Naive thymus-derived CD4-positive, alpha-beta T cell (primary cell): ENCODE measurements around the gene RFX1. TPM values are rescaled to one million over a fixed set of nuclear protein-coding genes. Genes with fewer than 3 reads are reported as not detected.

Experiments used
- ATAC-seq: fragments of 150-1000 bp; cut with Tn5 transposase; 2 replicates; pipeline ENCODE4 v1.10.0; 2021; ENCODE audit warnings: mild to moderate bottlenecking, moderate library complexity
- CTCF ChIA-PET: fragments of 350-600 bp; sonication (Branson Sonifier 250); formaldehyde crosslinking; loops from one replicate; lab custom pipeline; 2021; ENCODE audit warnings: antibody characterized with exemption; lab: Charles Lee
- POLR2A ChIA-PET: fragments of 350-600 bp; sonication (Branson Sonifier 250); formaldehyde crosslinking; loops from one replicate; lab custom pipeline; 2021; ENCODE audit warnings: antibody characterized with exemption, inconsistent platforms; lab: Charles Lee
- DNase-seq, 9 donors: peaks; one replicate each; pipeline versions ENCODE4 v3.0.0 to v3.0.0-alpha.2; 2020 to 2022; ENCODE audit warnings: mixed read lengths in 1 of 9
- H3K27ac ChIP-seq: one replicate; pipeline ENCODE4 v1.7.0; 2013; ENCODE audit warnings: mild to moderate bottlenecking, low read depth, low read length, moderate library complexity
- H3K27me3 ChIP-seq, 2 donors: one replicate each; pipeline ENCODE4 v1.7.0; 2013; ENCODE audit warnings: low read length in 2 of 2, mild to moderate bottlenecking in 2 of 2, moderate library complexity in 2 of 2; ENCODE audit not compliant: control insufficient read depth in 2 of 2, insufficient read depth in 2 of 2
- H3K36me3 ChIP-seq, 3 experiments: 1 replicate in 2 of 3; 2 replicates in 1 of 3; pipeline ENCODE4 v1.7.0; 2013; ENCODE audit warnings: low read length in 3 of 3, mild to moderate bottlenecking in 3 of 3, moderate library complexity in 1 of 3; ENCODE audit not compliant: insufficient read depth in 3 of 3, control insufficient read depth in 2 of 3
- H3K4me1 ChIP-seq, 2 donors: one replicate each; pipeline ENCODE4 v1.7.0; 2013; ENCODE audit warnings: low read length in 2 of 2, mild to moderate bottlenecking in 2 of 2, moderate library complexity in 1 of 2; ENCODE audit not compliant: control insufficient read depth in 2 of 2, insufficient read depth in 2 of 2
- H3K4me3 ChIP-seq: 2 replicates; pipeline ENCODE4 v1.7.0; 2013; ENCODE audit warnings: mild to moderate bottlenecking, low read length
- H3K9me3 ChIP-seq, 3 experiments: 1 replicate in 2 of 3; 2 replicates in 1 of 3; pipeline ENCODE4 v1.7.0; 2013; ENCODE audit warnings: low read length in 3 of 3; ENCODE audit not compliant: control insufficient read depth in 2 of 3
- H3K27ac Mint-ChIP-seq, 9 donors: one replicate each; pipeline ENCODE4 v1.8.0; 2020 to 2022; ENCODE audit warnings: mixed read lengths in 9 of 9, mild to moderate bottlenecking in 8 of 9, moderate library complexity in 5 of 9, inconsistent platforms in 2 of 9
- H3K27me3 Mint-ChIP-seq, 5 donors: one replicate each; pipeline ENCODE4 v1.8.0; 2021 to 2022; ENCODE audit warnings: mixed read lengths in 5 of 5, mild to moderate bottlenecking in 1 of 5
- H3K36me3 Mint-ChIP-seq, 5 donors: one replicate each; pipeline ENCODE4 v1.8.0; 2020 to 2022; ENCODE audit warnings: mixed read lengths in 5 of 5, mild to moderate bottlenecking in 3 of 5, inconsistent platforms in 1 of 5
- H3K4me1 Mint-ChIP-seq, 7 donors: one replicate each; pipeline ENCODE4 v1.8.0; 2020 to 2022; ENCODE audit warnings: mixed read lengths in 7 of 7, mild to moderate bottlenecking in 3 of 7, inconsistent platforms in 1 of 7
- H3K4me3 Mint-ChIP-seq, 10 donors: one replicate each; pipeline ENCODE4 v1.8.0; 2020 to 2022; ENCODE audit warnings: mild to moderate bottlenecking in 10 of 10, mixed read lengths in 10 of 10, moderate library complexity in 6 of 10, inconsistent platforms in 2 of 10
- H3K9me3 Mint-ChIP-seq, 11 donors: one replicate each; pipeline ENCODE4 v1.8.0; 2020 to 2022; ENCODE audit warnings: mixed read lengths in 11 of 11, mild to moderate bottlenecking in 4 of 11, inconsistent platforms in 1 of 11, moderate library complexity in 1 of 11
- intact Hi-C, 2 donors: fragments of 100-400 bp; cut with micrococcal nuclease; formaldehyde crosslinking; loops; one replicate each; pipeline ENCODE4 v1.15.1; 2023
- polyA plus RNA-seq, 2 donors: library from polyadenylated mRNA; unstranded; fragments of 300-500 nt; fragmentation: Illumina TruSeq; gene quantifications; one replicate each; pipeline ENCODE4 v1.2.3, GENCODE V29; 2021
- total RNA-seq, 6 experiments: library from RNA in 5 of 6; stranded (reverse) in 5 of 6; gene quantifications; 1 replicate in 5 of 6; 2 replicates in 1 of 6; pipeline ENCODE4 v1.2.3 and lab custom pipeline; 2021 to 2026

The RFX1 gene
- total and polyA plus RNA-seq, 7 experiments from 2014 or later: 1.0 to 23.5 (median 17.6) TPM

DNA sequence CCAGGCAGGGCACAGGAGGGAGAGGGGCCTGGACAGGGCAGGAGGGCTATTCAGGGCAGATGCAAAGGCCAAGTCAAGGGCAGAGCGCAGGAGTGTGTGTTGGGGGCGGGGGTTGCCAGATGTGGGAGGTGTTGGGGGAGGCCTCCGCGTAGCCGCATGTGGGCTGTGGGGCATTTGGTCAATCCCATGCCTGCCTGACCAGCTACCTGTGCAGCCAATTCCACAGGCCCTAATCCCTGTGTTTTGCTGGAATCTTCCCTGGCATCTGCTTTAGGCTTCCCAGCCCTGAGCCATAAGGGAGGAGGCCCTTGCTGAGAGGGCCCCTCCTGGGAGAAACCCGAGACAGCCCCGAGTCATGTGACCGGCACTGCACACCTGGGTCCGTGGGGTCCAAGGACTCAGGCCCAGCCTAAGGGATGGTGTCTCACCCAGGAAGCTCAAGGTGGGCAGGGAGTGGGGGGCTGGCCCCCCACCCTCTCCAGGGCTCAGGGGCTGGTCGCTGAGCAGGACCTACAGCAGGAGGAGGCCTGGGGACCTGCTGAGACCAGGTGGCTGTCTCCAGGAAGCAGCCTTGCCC is 20.3 kb downstream of the RFX1 start:
- POLR2A ChIA-PET: interaction anchor here (0.6 to 11.0 kb wide), 11 partner anchors 9 to 197 kb away, joined by 3 to 160 read pairs (median 4); partner anchors contain the start of genes DCAF15, IL27RA and RFX1
- DNase-seq (peak in 2 of 9 donors; percentile 17 to 50), ATAC-seq (peak; percentile 2)
- peaks cover 0 to under 1% (median 0%) of the 10 kb centered on the region in 3 experiments for H3K36me3 ChIP-seq
- no peaks in the 10 kb centered on the region for H3K27me3 ChIP-seq
- Mint-ChIP-seq H3K4me3 (peak overlapping the region; percentile 26 to 85 (median 77)), H3K9me3 (peaks cover 0 to 2% (median 0%) of the 10 kb centered on the region in 11 donors), H3K36me3 (peaks cover 0 to 19% (median 16%) of the 10 kb centered on the region in 5 donors), H3K27ac (peak overlapping the region; percentile 92 to 99 (median 96)), H3K4me1 (peaks cover 46 to 86% (median 63%) of the 10 kb centered on the region in 7 donors), H3K27me3 (no peaks in the 10 kb centered on the region)
- no peaks in the 10 kb centered on the region for H3K9me3 ChIP-seq
- H3K27ac ChIP-seq: peak overlapping the region; percentile 97
- H3K4me3 ChIP-seq: peak overlapping the region; percentile 33
- intact Hi-C loops: loop anchor here (1.0 kb wide), 6 partner anchors 12 to 106 kb away; partner anchors contain the start of genes DCAF15 (in 2 of the 2) and RFX1 (in 2 of the 2)
- peaks cover 39 to 65% of the 10 kb centered on the region in 2 donors for H3K4me1 ChIP-seq
- CTCF ChIA-PET: interaction anchor here (0.7 to 1.4 kb wide), 6 partner anchors 9 to 62 kb away, joined by 3 to 6 read pairs (median 4); partner anchors contain the start of gene IL27RA

DNA sequence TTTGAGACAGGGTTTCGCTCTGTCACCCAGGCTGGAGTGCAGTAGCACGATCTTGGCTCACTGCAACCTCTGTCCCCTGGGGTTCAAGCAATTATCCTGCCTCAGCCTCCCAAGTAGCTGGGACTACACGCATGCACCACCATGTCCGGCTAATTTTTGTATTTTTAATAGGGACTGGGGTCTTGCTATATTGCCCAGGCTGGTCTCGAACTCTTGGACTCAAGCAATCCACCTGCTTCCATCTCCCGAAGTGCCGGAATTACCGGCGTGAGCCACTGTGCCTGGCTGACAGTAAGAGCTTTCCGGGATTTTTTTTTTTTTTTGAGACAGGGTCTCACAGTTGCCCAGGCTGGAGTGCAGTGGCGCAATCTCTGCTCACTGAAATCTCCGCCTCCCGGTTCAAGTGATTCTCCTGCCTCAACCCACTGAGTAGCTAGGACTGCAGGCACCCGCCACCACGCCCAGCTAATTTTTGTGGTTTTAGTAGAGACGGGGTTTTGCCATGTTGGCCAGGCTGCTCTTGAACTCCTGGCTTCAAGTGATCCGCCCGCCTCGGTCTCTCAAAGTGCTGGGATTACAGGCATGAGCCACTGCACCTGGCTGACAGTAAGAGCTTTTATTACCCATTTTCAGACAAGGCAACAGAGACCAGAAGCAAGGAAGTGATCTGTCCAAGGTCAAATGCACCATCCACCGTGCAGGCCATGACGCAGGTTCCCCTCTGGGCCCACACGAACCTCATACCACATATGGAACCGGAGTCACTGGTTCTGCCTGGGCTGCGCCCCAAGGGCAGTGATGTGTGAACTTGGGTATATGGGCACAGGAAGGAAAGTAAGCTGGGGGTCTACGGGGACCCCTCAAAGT is 21.0 kb downstream of the RFX1 start:
- Histone ChIP-seq H3K9me3 (no peaks in the 10 kb centered on the region), H3K4me1 (peaks cover 39 to 65% of the 10 kb centered on the region in 2 donors), H3K27ac (peak overlapping the region; percentile 97), H3K4me3 (no peak overlapping the region), H3K27me3 (no peaks in the 10 kb centered on the region), H3K36me3 (no peaks in the 10 kb centered on the region)
- intact Hi-C loops: no loop called here
- Mint-ChIP-seq H3K27me3 (no peaks in the 10 kb centered on the region), H3K27ac (peak overlapping the region; percentile 92 to 99 (median 96)), H3K4me1 (peaks cover 43 to 81% (median 61%) of the 10 kb centered on the region in 7 donors), H3K36me3 (peaks cover 0 to 16% (median 15%) of the 10 kb centered on the region in 5 donors), H3K4me3 (peak overlapping the region; percentile 18 to 85 (median 74)), H3K9me3 (peaks cover 0 to 2% (median 0%) of the 10 kb centered on the region in 11 donors)
- ChIA-PET POLR2A (interaction anchor here (0.6 to 11.0 kb wide), 11 partner anchors 8 to 196 kb away, joined by 3 to 160 read pairs (median 4); partner anchors contain the start of genes DCAF15, IL27RA and RFX1), CTCF (interaction anchor here (0.6 to 2.0 kb wide), 5 partner anchors 8 to 104 kb away, joined by 3 to 7 read pairs (median 4); partner anchors contain the start of gene IL27RA)
- ATAC-seq: no peak
- DNase-seq: peak in 3 of 9 donors; percentile 19 to 44 (median 20)

DNA sequence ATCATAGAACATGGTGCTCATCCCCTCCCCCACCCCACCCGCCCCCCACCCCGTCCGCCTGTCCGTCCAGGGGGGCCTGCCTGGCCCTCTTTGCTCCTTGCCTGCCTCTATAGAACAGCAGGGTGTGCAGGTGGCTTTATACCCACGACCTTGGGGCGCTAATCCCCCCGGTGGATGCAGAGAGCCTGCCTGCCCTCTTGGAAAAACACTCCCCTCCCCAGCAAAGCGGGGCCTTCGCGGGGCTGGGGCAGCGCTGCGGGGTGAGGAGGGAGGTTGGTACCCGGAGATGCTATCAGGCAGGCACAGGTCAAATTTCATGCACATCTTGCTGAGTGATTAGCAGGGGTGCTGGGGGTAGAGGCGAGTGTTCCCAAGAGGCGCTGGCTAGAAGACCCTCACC is 21.9 kb downstream of the RFX1 start:
- Mint-ChIP-seq H3K27ac (peak overlapping the region in 8 of 9 donors; percentile 92 to 99 (median 96)), H3K36me3 (peaks cover 0 to 8% (median 6%) of the 10 kb centered on the region in 5 donors), H3K4me1 (peaks cover 34 to 80% (median 60%) of the 10 kb centered on the region in 7 donors), H3K27me3 (no peaks in the 10 kb centered on the region), H3K4me3 (peak overlapping the region in 5 of 10 donors; percentile 16 to 85 (median 76)), H3K9me3 (peaks cover 0 to 2% (median 0%) of the 10 kb centered on the region in 11 donors)
- no peaks in the 10 kb centered on the region for H3K36me3 ChIP-seq
- peak overlapping the region; percentile 97 for H3K27ac ChIP-seq
- peaks cover 35 to 66% of the 10 kb centered on the region in 2 donors for H3K4me1 ChIP-seq
- no peaks in the 10 kb centered on the region for H3K9me3 ChIP-seq
- DNase-seq (peak in 3 of 9 donors; percentile 16 to 28 (median 21)), ATAC-seq (no peak)
- no peaks in the 10 kb centered on the region for H3K27me3 ChIP-seq
- intact Hi-C loops: no loop called here
- H3K4me3 ChIP-seq: no peak overlapping the region
- POLR2A ChIA-PET: interaction anchor here (0.9 to 11.0 kb wide), 7 partner anchors 16 to 103 kb away, joined by 3 to 160 read pairs (median 15); partner anchors contain the start of genes DCAF15, IL27RA and RFX1
- CTCF ChIA-PET: interaction anchor here (1.2 to 2.0 kb wide), 2 partner anchors 18 to 103 kb away, joined by 3 to 7 read pairs; no protein-coding TSS in a partner anchor

DNA sequence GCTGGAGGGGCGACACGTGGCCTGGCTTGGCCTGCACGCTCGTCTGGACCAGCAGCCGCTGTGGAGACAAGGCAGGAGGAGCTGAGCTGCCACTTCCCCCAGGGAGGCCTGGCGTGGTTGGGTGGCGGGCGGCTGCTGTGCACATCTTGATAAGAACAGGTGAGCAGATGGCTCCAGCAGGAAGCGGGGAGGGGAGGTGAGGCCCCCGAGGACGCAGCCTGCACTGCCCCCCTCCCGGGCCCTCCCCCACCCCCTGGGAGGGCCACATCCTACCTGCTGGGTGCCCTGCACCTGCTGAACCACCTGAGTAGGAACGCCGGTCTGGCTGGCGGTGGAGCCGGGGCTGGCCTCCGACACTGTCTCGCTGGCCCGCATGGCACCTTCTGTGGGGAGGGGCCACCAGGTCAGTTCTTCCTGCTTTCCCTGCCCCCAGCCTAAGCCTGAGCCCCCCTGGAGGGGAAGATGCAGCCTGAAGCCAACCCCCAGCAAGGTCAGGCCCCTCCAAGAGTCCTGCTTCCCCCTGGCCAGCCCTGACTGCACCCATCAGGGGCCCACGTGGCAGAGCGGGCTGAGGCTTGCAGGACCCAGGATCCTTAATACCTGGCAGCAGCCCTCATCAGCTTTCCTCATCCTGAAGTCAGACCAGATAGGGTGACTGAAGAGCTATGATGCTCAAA is 22.8 kb downstream of the RFX1 start:
- ATAC-seq: no peak
- intact Hi-C loops: no loop called here
- Histone ChIP-seq H3K36me3 (no peaks in the 10 kb centered on the region), H3K9me3 (no peaks in the 10 kb centered on the region), H3K4me3 (no peak overlapping the region), H3K27me3 (no peaks in the 10 kb centered on the region), H3K4me1 (peaks cover 31 to 67% of the 10 kb centered on the region in 2 donors), H3K27ac (peak overlapping the region; percentile 61)
- Mint-ChIP-seq H3K27ac (peak overlapping the region in 8 of 9 donors; percentile 62 to 97 (median 90)), H3K4me1 (peaks cover 26 to 71% (median 51%) of the 10 kb centered on the region in 7 donors), H3K27me3 (no peaks in the 10 kb centered on the region), H3K9me3 (peaks cover 0 to 2% (median 0%) of the 10 kb centered on the region in 11 donors), H3K4me3 (peak overlapping the region in 9 of 10 donors; percentile 33 to 84 (median 67)), H3K36me3 (peaks cover 0 to 3% (median 0%) of the 10 kb centered on the region in 5 donors)
- peak in 7 of 9 donors; percentile 37 to 61 (median 58) for DNase-seq
- ChIA-PET CTCF (interaction anchor here (0.6 to 2.0 kb wide), 4 partner anchors 10 to 102 kb away, joined by 3 to 7 read pairs (median 3); no protein-coding TSS in a partner anchor), POLR2A (interaction anchor here (0.6 to 11.0 kb wide), 5 partner anchors 17 to 82 kb away, joined by 3 to 160 read pairs (median 10); partner anchors contain the start of genes DCAF15, IL27RA and RFX1)

GRCh38 chr19:13982773-13983172 is 23.3 kb downstream of the RFX1 start:
- no peaks in the 10 kb centered on the region for H3K27me3 Mint-ChIP-seq
- Histone ChIP-seq H3K27me3 (no peaks in the 10 kb centered on the region), H3K9me3 (no peaks in the 10 kb centered on the region), H3K4me3 (no peak overlapping the region), H3K27ac (peak overlapping the region; percentile 61), H3K4me1 (peaks cover 25 to 61% of the 10 kb centered on the region in 2 donors), H3K36me3 (no peaks in the 10 kb centered on the region)
- peaks cover 0 to 2% (median 0%) of the 10 kb centered on the region in 11 donors for H3K9me3 Mint-ChIP-seq
- DNase-seq (no peak), ATAC-seq (no peak)
- POLR2A ChIA-PET: interaction anchor here (0.6 to 11.0 kb wide), 5 partner anchors 17 to 83 kb away, joined by 3 to 160 read pairs (median 10); partner anchors contain the start of genes DCAF15, IL27RA and RFX1
- peak overlapping the region in 9 of 10 donors; percentile 33 to 84 (median 67) for H3K4me3 Mint-ChIP-seq
- CTCF ChIA-PET: interaction anchor here (0.6 to 1.6 kb wide), 4 partner anchors 11 to 30 kb away, joined by 3 read pairs; partner anchors contain the start of gene DCAF15
- intact Hi-C loops: no loop called here
- peaks cover 0 to 3% (median 0%) of the 10 kb centered on the region in 5 donors for H3K36me3 Mint-ChIP-seq
- peak overlapping the region in 8 of 9 donors; percentile 62 to 97 (median 88) for H3K27ac Mint-ChIP-seq
- H3K4me1 Mint-ChIP-seq: peaks cover 26 to 66% (median 48%) of the 10 kb centered on the region in 7 donors
